Uterus (tissue), 2 donors: Measurements from ENCODE around the gene KRTAP9-8.

Experiments used
- CTCF ChIP-seq, 4 experiments: fragments of 200-600 bp in 2 of 4; fragments of 450-650 bp in 2 of 4; sonication (generic) in 2 of 4; IDR thresholded peaks; one replicate each; pipeline ENCODE4 v1.5.1; 2016 to 2019; ENCODE audit warnings: antibody characterized with exemption in 4 of 4, mild to moderate bottlenecking in 2 of 4, moderate library complexity in 1 of 4
- POLR2A ChIP-seq, 2 donors: fragments of 450-650 bp; IDR thresholded peaks; one replicate each; pipeline ENCODE4 v1.6.1; 2016; ENCODE audit warnings: antibody characterized with exemption in 2 of 2, mild to moderate bottlenecking in 1 of 2, moderate library complexity in 1 of 2

- no peak for TF ChIP-seq CTCF (IDR thresholded peaks at IDR 0.05)
- no peak for TF ChIP-seq POLR2A (IDR thresholded peaks at IDR 0.05)
Observed at GRCh38 chr17:41284043-41284442, 46.2 kb downstream of the KRTAP9-8 start.
